HCT116 (cell line): ENCODE results near the gene C2CD3. TPM values are rescaled to one million over a fixed set of nuclear protein-coding genes. Genes with fewer than 3 reads are reported as not detected.
"Not testable (repeated sequence)": the region's sequence is repeated elsewhere in the genome, so short reads cannot be mapped to it uniquely, and the experiment has no call there.

Source experiments
- ATAC-seq: fragments of 200-7000 bp; cut with Tn5 transposase; 2 replicates; pipeline ENCODE4 v1.9.1; 2020; ENCODE audit warnings: mild to moderate bottlenecking, moderate library complexity
- BruUV-seq: library from RNA; stranded (reverse); fragments of 400-500 nt; replicated peaks from 2 replicates; lab custom pipeline; 2021; lab: Mats Ljungman, UMichigan
- CTCF ChIA-PET: fragments of 300-600 bp; sonication (Branson Sonifier 250); formaldehyde crosslinking; loops from one replicate; lab custom pipeline; 2021; ENCODE audit warnings: antibody characterized with exemption; lab: Charles Lee
- POLR2A ChIA-PET: fragments of 300-600, 350-600 bp; sonication (Branson Sonifier 250); formaldehyde crosslinking; loops from one replicate; lab custom pipeline; 2021; ENCODE audit warnings: antibody characterized with exemption; lab: Charles Lee
- RAD21 ChIA-PET, 2 experiments: fragments of 300-600 bp; sonication (Branson Sonifier 250); formaldehyde crosslinking; loops; one replicate each; lab custom pipeline; 2023; ENCODE audit warnings: low total read pairs in 2 of 2; ENCODE audit not compliant: uncharacterized antibody in 2 of 2, unreplicated experiment in 2 of 2, low non-redundant PET in 1 of 2; lab: Charles Lee
- DNase-seq: peaks from one replicate; pipeline ENCODE4 v3.0.0-alpha.2; 2010; ENCODE audit warnings: low read depth, low spot score
- H2AFZ ChIP-seq: fragments of 200-600 bp; shearing (Covaris generic), sonication (generic); 2 replicates; pipeline ENCODE4 v1.6.1; 2017; ENCODE audit warnings: low read depth, mixed run types, mixed read lengths, antibody characterized with exemption, low read length; ENCODE audit not compliant: poor library complexity, severe bottlenecking
- H3K27ac ChIP-seq: 2 replicates; pipeline ENCODE4 v1.5.1; 2012; ENCODE audit warnings: low read depth, low read length
- H3K27me3 ChIP-seq: fragments of 200-600 bp; sonication (generic); 2 replicates; pipeline ENCODE4 v1.6.1; 2016; ENCODE audit warnings: mixed run types, low read length, mixed read lengths; ENCODE audit not compliant: insufficient read depth
- H3K36me3 ChIP-seq, 2 experiments: fragments of 200-500 bp in 1 of 2; fragments of 200-600 bp in 1 of 2; sonication (Bioruptor generic) in 1 of 2; sonication (generic) in 1 of 2; 2 replicates each; pipeline versions ENCODE4 v1.5.1 to v1.6.1; 2014 to 2016; ENCODE audit warnings: low read length in 2 of 2, inconsistent platforms in 1 of 2, mixed read lengths in 1 of 2, mixed run types in 1 of 2; ENCODE audit not compliant: insufficient read depth in 2 of 2, control insufficient read depth in 1 of 2
- H3K4me1 ChIP-seq, 2 experiments: fragments of 200-600 bp in 1 of 2; sonication (generic) in 1 of 2; 2 replicates each; pipeline versions ENCODE4 v1.5.1 to v1.6.1; 2012 to 2017; ENCODE audit warnings: low read length in 2 of 2, inconsistent platforms in 1 of 2, mild to moderate bottlenecking in 1 of 2, mixed read lengths in 1 of 2, mixed run types in 1 of 2, moderate library complexity in 1 of 2; ENCODE audit not compliant: insufficient read depth in 2 of 2, control insufficient read depth in 1 of 2
- H3K4me2 ChIP-seq: fragments of 200-600 bp; sonication (generic); 2 replicates; pipeline ENCODE4 v1.6.1; 2017; ENCODE audit warnings: mixed run types, low read length, mixed read lengths
- H3K4me3 ChIP-seq, 2 experiments: fragments of 200-600 bp in 1 of 2; sonication (generic) in 1 of 2; replicated peaks in 1 of 2; 2 replicates each; pipeline ENCODE4 v1.5.1; 2011 to 2016; ENCODE audit warnings: low read length in 2 of 2, control low read depth in 1 of 2, low read depth in 1 of 2, mild to moderate bottlenecking in 1 of 2, mixed read lengths in 1 of 2, mixed run types in 1 of 2
- H3K79me2 ChIP-seq: fragments of 200-600 bp; sonication (generic); 2 replicates; pipeline ENCODE4 v1.6.1; 2017; ENCODE audit warnings: mild to moderate bottlenecking, mixed run types, low read length, moderate library complexity, mixed read lengths; ENCODE audit not compliant: insufficient read depth
- H3K9ac ChIP-seq: fragments of 200-600 bp; sonication (generic); 2 replicates; pipeline ENCODE4 v1.6.1; 2016; ENCODE audit warnings: low read length, mixed read lengths
- H3K9me2 ChIP-seq: fragments of 200-600 bp; sonication (generic), shearing (Covaris generic); 2 replicates; pipeline ENCODE4 v1.6.1; 2017; ENCODE audit warnings: mixed run types, mild to moderate bottlenecking, moderate library complexity; ENCODE audit not compliant: insufficient read depth
- H3K9me3 ChIP-seq, 2 experiments: fragments of 200-500 bp in 1 of 2; fragments of 200-600 bp in 1 of 2; sonication (Bioruptor generic) in 1 of 2; sonication (generic) in 1 of 2; 2 replicates each; pipeline ENCODE4 v1.6.1; 2014 to 2017; ENCODE audit warnings: low read length in 2 of 2, mixed read lengths in 2 of 2, inconsistent platforms in 1 of 2, low read depth in 1 of 2, mild to moderate bottlenecking in 1 of 2, mixed run types in 1 of 2, moderate library complexity in 1 of 2; ENCODE audit not compliant: control insufficient read depth in 1 of 2, insufficient read depth in 1 of 2
- H4K20me1 ChIP-seq: fragments of 200-600 bp; sonication (generic), shearing (Covaris generic); 2 replicates; pipeline ENCODE4 v1.6.1; 2017; ENCODE audit warnings: mixed run types, mild to moderate bottlenecking, moderate library complexity; ENCODE audit not compliant: insufficient read depth
- FOSL1 ChIP-seq: IDR thresholded peaks from 2 replicates; pipeline ENCODE4 v1.6.1; 2012; ENCODE audit warnings: low read depth
- JUND ChIP-seq: IDR thresholded peaks from 2 replicates; pipeline ENCODE4 v1.6.1; 2012
- RAD21 ChIP-seq: IDR thresholded peaks from 2 replicates; pipeline ENCODE4 v1.6.1; 2012; ENCODE audit warnings: low read depth, mild to moderate bottlenecking
- SP1 ChIP-seq: IDR thresholded peaks from 2 replicates; pipeline ENCODE4 v1.6.1; 2012; ENCODE audit warnings: low read depth
- intact Hi-C: fragments of 100-400 bp; cut with micrococcal nuclease; formaldehyde crosslinking; loops from 2 replicates; pipeline ENCODE4 v1.10.0; 2022
- total RNA-seq: library from RNA; stranded (reverse); gene quantifications from one replicate; pipeline ENCODE4 v1.2.1, GENCODE V29; 2021; ENCODE audit not compliant: unreplicated experiment

Gene C2CD3
- total RNA-seq, 1 experiment from 2014 or later = 30.6 TPM

DNA sequence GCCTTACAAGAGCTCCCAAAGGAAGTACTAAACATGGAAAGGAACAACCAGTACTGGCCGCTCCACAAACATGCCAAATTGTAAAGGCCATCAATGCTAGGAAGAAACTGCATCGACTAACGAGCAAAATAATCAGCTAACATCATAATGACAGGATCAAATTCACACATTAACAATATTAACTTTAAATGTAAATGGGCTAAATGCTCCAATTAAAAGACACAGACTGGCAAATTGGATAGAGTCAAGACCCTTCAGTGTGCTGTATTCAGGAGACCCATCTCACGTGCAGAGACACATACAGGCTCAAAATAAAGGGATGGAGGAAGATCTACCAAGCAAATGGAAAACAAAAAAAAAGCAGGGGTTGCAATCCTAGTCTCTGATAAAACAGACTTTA, 109.2 kb downstream of the C2CD3 start:
- H3K9me3 ChIP-seq, H3K27ac ChIP-seq, intact Hi-C loops: not testable (repeated sequence)

DNA sequence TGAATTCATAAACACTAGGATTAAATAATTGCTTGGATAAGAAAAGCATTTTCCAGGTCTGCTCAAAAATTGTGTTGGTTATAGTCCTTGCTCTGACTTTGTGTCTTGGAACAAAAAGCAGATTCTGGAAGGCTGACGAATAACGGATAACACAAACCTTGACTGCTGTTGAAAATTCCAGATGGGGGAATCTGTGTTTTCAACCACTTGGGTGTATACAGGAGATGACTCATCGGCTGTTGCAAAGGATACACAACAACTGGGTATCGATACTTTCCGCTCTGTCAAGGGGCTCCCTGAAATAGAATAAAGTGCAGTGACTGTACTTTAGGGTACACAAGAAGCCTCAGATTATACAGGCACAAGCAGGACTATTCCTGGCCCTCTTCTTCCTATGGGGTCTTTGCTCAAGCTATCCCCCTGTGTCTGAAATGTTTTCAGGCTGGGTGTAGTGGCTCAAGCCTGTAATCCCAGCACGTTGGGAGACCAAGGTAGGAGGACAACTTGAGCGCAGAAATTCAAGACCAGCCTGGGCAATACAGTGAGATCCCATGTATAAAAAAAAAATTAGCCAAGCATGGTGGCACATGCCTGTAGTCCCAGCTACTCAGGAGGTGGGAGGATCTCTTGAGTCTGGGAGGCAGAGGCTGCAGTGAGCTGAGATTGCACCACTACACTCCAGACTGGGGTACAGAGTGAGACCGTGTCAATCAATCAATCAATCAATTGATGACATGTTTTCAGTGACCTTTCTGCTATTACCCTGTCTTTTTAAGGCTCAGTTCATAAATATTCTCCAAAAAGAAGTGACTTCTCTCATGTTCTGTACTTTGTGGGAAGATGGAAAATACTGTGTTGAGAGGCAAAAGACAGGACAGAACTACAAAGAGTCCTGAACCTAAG, 113.3 kb downstream of the C2CD3 start:
- no peak overlapping the region for H3K9ac ChIP-seq
- H3K27me3 ChIP-seq = no peaks in the 10 kb centered on the region
- H3K9me2 ChIP-seq = no peaks in the 10 kb centered on the region
- no peak overlapping the region for H3K27ac ChIP-seq
- BruUV-seq = no TSS peak
- no peak overlapping the region for H3K4me3 ChIP-seq
- TF ChIP-seq FOSL1 (peak; percentile 59), SP1 (0 out of 2 replicates have a peak, but pooled peaks have one; percentile 15), RAD21 (no peak), JUND (peak; percentile 40)
- RAD21 ChIA-PET = no interaction called here
- H3K79me2 ChIP-seq = no peaks in the 10 kb centered on the region
- no peak for ATAC-seq
- peaks cover 3 to 20% of the 10 kb centered on the region in 2 experiments; a peak in 3 of 4 replicates for H3K4me1 ChIP-seq
- POLR2A ChIA-PET = no interaction called here
- intact Hi-C loops = no loop called here
- no peaks in the 10 kb centered on the region for H4K20me1 ChIP-seq
- no peaks in the 10 kb centered on the region for H3K9me3 ChIP-seq
- H3K36me3 ChIP-seq = no peaks in the 10 kb centered on the region
- H3K4me2 ChIP-seq = no peak overlapping the region
- peak; percentile 2 for DNase-seq
- H2AFZ ChIP-seq = no peak overlapping the region
- CTCF ChIA-PET = no interaction called here

More for the DNA sequence above, 109.2 kb downstream of the C2CD3 start:
- H2AFZ ChIP-seq, ATAC-seq, H4K20me1 ChIP-seq, H3K4me3 ChIP-seq, H3K36me3 ChIP-seq, DNase-seq, BruUV-seq, H3K9ac ChIP-seq, RAD21 ChIA-PET, CTCF ChIA-PET, POLR2A ChIA-PET, H3K9me2 ChIP-seq, H3K4me2 ChIP-seq, H3K27me3 ChIP-seq, H3K4me1 ChIP-seq, H3K79me2 ChIP-seq: not testable (repeated sequence)
